Hepatocyte (in vitro differentiated cells): ENCODE results near the gene BAG5. TPM values are rescaled to one million over a fixed set of nuclear protein-coding genes. Genes with fewer than 3 reads are reported as not detected.

Experiments used
- DNase-seq: peaks from one replicate; pipeline ENCODE4 v3.0.0-alpha.2; 2016; ENCODE audit warnings: low spot score
- H2AFZ ChIP-seq: fragments of 200-600 bp; sonication (generic); 2 replicates; pipeline ENCODE4 v1.6.0; 2016; ENCODE audit warnings: antibody characterized with exemption, mild to moderate bottlenecking
- H3K27ac ChIP-seq: fragments of 200-600 bp; sonication (generic); 2 replicates; pipeline ENCODE4 v1.5.1; 2016; ENCODE audit warnings: mild to moderate bottlenecking
- H3K27me3 ChIP-seq: fragments of 200-600 bp; sonication (generic); 2 replicates; pipeline ENCODE4 v1.6.1; 2016
- H3K36me3 ChIP-seq: fragments of 200-600 bp; sonication (generic); replicated peaks from 2 replicates; pipeline ENCODE4 v1.5.1; 2016; ENCODE audit warnings: low read depth; ENCODE audit not compliant: insufficient read depth
- H3K4me1 ChIP-seq: fragments of 200-600 bp; sonication (generic); 2 replicates; pipeline ENCODE4 v1.5.1; 2016; ENCODE audit warnings: mild to moderate bottlenecking, moderate library complexity; ENCODE audit not compliant: insufficient read depth
- H3K4me2 ChIP-seq: fragments of 200-600 bp; sonication (generic); 2 replicates; pipeline ENCODE4 v1.6.0; 2016
- H3K4me3 ChIP-seq: fragments of 200-600 bp; sonication (generic); 2 replicates; pipeline ENCODE4 v1.5.1; 2016; ENCODE audit warnings: mild to moderate bottlenecking
- H3K79me2 ChIP-seq: fragments of 200-600 bp; sonication (generic); 2 replicates; pipeline ENCODE4 v1.6.0; 2017; ENCODE audit warnings: mild to moderate bottlenecking
- H3K9me2 ChIP-seq: fragments of 200-600 bp; sonication (generic); replicated peaks from 2 replicates; pipeline ENCODE4 v1.6.0; 2017; ENCODE audit warnings: mild to moderate bottlenecking; ENCODE audit not compliant: insufficient read depth
- H3K9me3 ChIP-seq: fragments of 200-600 bp; sonication (generic); 2 replicates; pipeline ENCODE4 v1.5.1; 2016; ENCODE audit warnings: low read depth, mild to moderate bottlenecking
- H4K20me1 ChIP-seq: fragments of 200-600 bp; sonication (generic); 2 replicates; pipeline ENCODE4 v1.6.0; 2016; ENCODE audit warnings: mild to moderate bottlenecking; ENCODE audit not compliant: insufficient read depth, poor library complexity, severe bottlenecking
- CTCF ChIP-seq: fragments of 200-600 bp; sonication (generic); IDR thresholded peaks from 2 replicates; pipeline ENCODE4 v1.5.1; 2016; ENCODE audit warnings: antibody characterized with exemption, mild to moderate bottlenecking; ENCODE audit not compliant: poor library complexity
- EZH2 ChIP-seq: fragments of 200-600 bp; sonication (generic); IDR thresholded peaks from 2 replicates; pipeline ENCODE4 v1.6.1; 2016; ENCODE audit warnings: antibody characterized with exemption, mild to moderate bottlenecking, borderline replicate concordance
- EZH2phosphoT487 ChIP-seq: fragments of 200-600 bp; sonication (generic); IDR thresholded peaks from one replicate; pipeline ENCODE4 v1.6.1; 2018; ENCODE audit warnings: antibody characterized with exemption, mild to moderate bottlenecking, low read depth, moderate library complexity; ENCODE audit not compliant: unreplicated experiment, severe bottlenecking
- WGBS: methylation state at CpG from one replicate; pipeline ENCODE4 v1.1.6; 2016; ENCODE audit warnings: low lambda C conversion rate; ENCODE audit errors: missing lambda C conversion rate; 5-methylcytosine and 5-hydroxymethylcytosine counted together
- polyA plus RNA-seq: library from polyadenylated mRNA; unstranded; fragments of >200 nt; fragmentation: Nextera tagmentation; extraction: Ambion mirVana; gene quantifications from 2 replicates; pipeline ENCODE4 v1.2.1, GENCODE V29; 2016
- total RNA-seq: library from RNA; depleted of rRNA; stranded (reverse); fragments of >200 nt; gene quantifications from 2 replicates; pipeline ENCODE4 v1.2.3, GENCODE V29; 2014

Gene BAG5
- total and polyA plus RNA-seq, 2 experiments from 2014 or later = 13.9 to 27.4 TPM

- Histone ChIP-seq H3K27ac (no peak overlapping the region), H4K20me1 (no peaks in the 10 kb centered on the region), H3K4me3 (no peak overlapping the region), H3K27me3 (no peaks in the 10 kb centered on the region), H3K36me3 (no peaks in the 10 kb centered on the region), H3K9me2 (no peaks in the 10 kb centered on the region), H3K79me2 (no peaks in the 10 kb centered on the region), H3K4me2 (no peak overlapping the region), H3K9me3 (no peaks in the 10 kb centered on the region), H3K4me1 (peaks cover 34% of the 10 kb centered on the region), H2AFZ (no peak overlapping the region)
- TF ChIP-seq EZH2phosphoT487 = no peak
- TF ChIP-seq CTCF = no peak
- no peak for TF ChIP-seq EZH2
- no peak for DNase-seq
- whole genome bisulfite sequencing = 81% methylated on average over 29 of the region's 30 CpGs
Observed at GRCh38 chr14:103538291-103539055, 24.0 kb downstream of the BAG5 start.

GRCh38 chr14:103537175-103537990, 25.1 kb downstream of the BAG5 start:
- no peaks in the 10 kb centered on the region for H3K36me3 ChIP-seq
- H3K9me2 ChIP-seq = no peaks in the 10 kb centered on the region
- no peak overlapping the region for H3K27ac ChIP-seq
- no peaks in the 10 kb centered on the region for H4K20me1 ChIP-seq
- H3K4me2 ChIP-seq = no peak overlapping the region
- H2AFZ ChIP-seq = no peak overlapping the region
- no peak overlapping the region for H3K4me3 ChIP-seq
- 86% methylated on average over 16 of the region's 18 CpGs for WGBS
- no peaks in the 10 kb centered on the region for H3K9me3 ChIP-seq
- peaks cover 25% of the 10 kb centered on the region for H3K4me1 ChIP-seq
- TF ChIP-seq CTCF (no peak), EZH2 (no peak), EZH2phosphoT487 (no peak)
- H3K27me3 ChIP-seq = no peaks in the 10 kb centered on the region
- H3K79me2 ChIP-seq = no peaks in the 10 kb centered on the region
- no peak for DNase-seq

- Histone ChIP-seq H3K9me3 (no peaks in the 10 kb centered on the region), H3K4me3 (no peak overlapping the region), H3K27ac (no peak overlapping the region), H3K9me2 (no peaks in the 10 kb centered on the region), H2AFZ (no peak overlapping the region), H3K4me1 (peaks cover 18% of the 10 kb centered on the region), H3K4me2 (no peak overlapping the region), H4K20me1 (no peaks in the 10 kb centered on the region), H3K79me2 (no peaks in the 10 kb centered on the region), H3K36me3 (no peaks in the 10 kb centered on the region), H3K27me3 (no peaks in the 10 kb centered on the region)
- WGBS = 74% methylated on average over 9 of the region's 9 CpGs
- DNase-seq = no peak
- no peak for TF ChIP-seq EZH2
- TF ChIP-seq EZH2phosphoT487 = no peak
- no peak for TF ChIP-seq CTCF
Observed at GRCh38 chr14:103536693-103537092, 25.8 kb downstream of the BAG5 start.
